ENCODE results near the gene ZNF440.

DNA sequence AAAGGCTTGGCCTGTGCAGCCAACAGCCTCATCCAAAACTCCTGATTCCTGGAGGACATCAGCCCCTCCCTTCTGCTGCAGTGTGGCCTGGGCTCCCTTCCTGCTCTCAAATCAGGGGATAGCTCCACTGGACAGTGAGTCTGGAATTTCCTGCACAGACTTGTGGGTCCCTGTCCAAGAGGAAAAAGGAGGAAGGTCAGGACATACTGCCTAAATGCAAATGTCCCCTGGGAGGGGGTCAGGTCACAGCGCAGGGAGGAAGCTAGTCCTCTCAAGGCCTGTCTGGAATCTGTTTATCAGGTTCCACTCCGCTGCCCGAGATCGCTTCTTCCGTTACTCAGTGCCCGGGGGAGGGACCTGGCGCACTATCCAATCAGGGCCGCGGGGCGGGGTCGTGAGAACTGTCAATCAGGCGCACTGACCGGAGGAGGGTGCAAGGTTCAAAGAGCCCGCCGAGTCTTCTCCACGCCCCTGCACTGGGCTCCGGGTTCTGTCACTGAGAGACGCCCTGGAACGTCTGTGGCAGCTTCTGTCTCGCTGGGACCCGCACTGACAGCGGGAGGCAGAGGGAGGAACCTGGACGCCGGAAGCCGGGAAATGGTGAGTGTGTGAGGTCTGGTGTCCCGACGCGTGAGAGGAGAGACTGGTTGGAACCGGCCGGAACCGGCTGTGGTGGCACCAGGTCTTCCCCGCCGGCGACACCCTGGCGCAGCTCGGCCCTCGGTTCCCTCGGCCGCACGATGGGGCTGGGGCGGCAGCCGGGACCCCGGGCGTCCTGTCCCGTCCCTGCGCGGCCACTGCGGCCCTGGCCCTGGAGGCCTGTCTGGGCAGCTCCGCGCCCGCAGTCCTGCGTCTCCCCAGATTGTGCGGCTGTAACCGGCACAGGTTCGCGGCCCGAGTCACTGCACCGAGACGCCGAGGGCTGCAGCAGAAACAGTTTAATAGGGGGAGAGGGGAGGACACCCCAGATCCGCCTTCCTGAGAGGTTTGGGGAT lies 47.2 kb upstream of the ZNF440 start, which contains the start of gene ZNF441:
- TF ChIP-seq POLR2AphosphoS5 (IDR thresholded peaks at IDR 0.05) (peak in 1 of 3 donors; percentile 64), CTCF (IDR thresholded peaks at IDR 0.05) (no peak), EP300 (IDR thresholded peaks at IDR 0.05) (no peak), POLR2A (IDR thresholded peaks at IDR 0.05) (peak in 1 of 2 donors; percentile 29)

Data from suprapubic skin (tissue), 4 donors.